A172 (cell line): ENCODE data around the gene PGP. TPM values are rescaled to one million over a fixed set of nuclear protein-coding genes. Genes with fewer than 3 reads are reported as not detected.

Experiments
- DNase-seq: peaks from one replicate; pipeline ENCODE4 v3.0.0-alpha.2; 2015; ENCODE audit warnings: low spot score
- total RNA-seq: library from RNA; depleted of rRNA; stranded (reverse); fragments of >200 nt; shearing (Covaris generic); gene quantifications from 2 replicates; pipeline ENCODE4 v1.2.3, GENCODE V29; 2014; rRNA removed

PGP gene
- total RNA-seq, 1 experiment from 2014 or later, result 35.4 TPM

GRCh38 chr16:2166263-2167067 lies 48.2 kb downstream of the PGP start:
- no peak for DNase-seq

GRCh38 chr16:2165861-2166260 lies 48.8 kb downstream of the PGP start:
- no peak for DNase-seq

GRCh38 chr16:2163211-2163881 lies 51.3 kb downstream of the PGP start:
- DNase-seq, result peak; percentile 90

- DNase-seq, result peak; percentile 77
Observed at GRCh38 chr16:2162676-2163118, 51.9 kb downstream of the PGP start.

- DNase-seq, result no peak
Observed at GRCh38 chr16:2161911-2162310, 52.7 kb downstream of the PGP start.

Other genes with a start within 250 kb of the PGP start
- 0.17 TPM in 1 of 2 replicates, not detected in the other for gene RNF151, start 248.0 kb downstream of the PGP start, total RNA-seq
- 73.6 and 82.8 TPM in 2 replicates for gene TBL3, start 242.8 kb downstream of the PGP start, total RNA-seq
- 0.19 TPM in 1 of 2 replicates, not detected in the other for gene NOXO1, start 233.4 kb downstream of the PGP start, total RNA-seq
- 24.1 and 36.1 TPM in 2 replicates for gene GFER, start 230.6 kb downstream of the PGP start, total RNA-seq
- 21.8 and 29.3 TPM in 2 replicates for gene SYNGR3, start 224.9 kb downstream of the PGP start, total RNA-seq
- 23.5 and 26.9 TPM in 2 replicates for gene ZNF598, start 205.0 kb downstream of the PGP start, total RNA-seq
- 0.14 TPM in 1 of 2 replicates, not detected in the other for gene NPW, start 195.1 kb downstream of the PGP start, total RNA-seq
- gene NHERF2, start 187.9 kb downstream of the PGP start, total RNA-seq, result 124 and 154 TPM in 2 replicates
- gene NTHL1, start 167.0 kb downstream of the PGP start, total RNA-seq, result 67.8 and 77.4 TPM in 2 replicates
- 46.3 and 47.7 TPM in 2 replicates for gene TSC2, start 166.9 kb downstream of the PGP start, total RNA-seq
- 46.4 and 71.1 TPM in 2 replicates for gene PKD1, start 78.9 kb downstream of the PGP start, total RNA-seq
- gene RAB26, start 66.2 kb downstream of the PGP start, total RNA-seq, result not detected in 2 replicates
- gene TRAF7, start 59.1 kb downstream of the PGP start, total RNA-seq, result 97.7 and 107 TPM in 2 replicates
- gene CASKIN1, start 18.2 kb downstream of the PGP start, total RNA-seq, result 0.46 and 1.5 TPM in 2 replicates
- 43.2 and 64.5 TPM in 2 replicates for gene MLST8, start 9.4 kb downstream of the PGP start, total RNA-seq
- gene BRICD5, start 4.0 kb downstream of the PGP start, total RNA-seq, result 7.0 and 7.5 TPM in 2 replicates
- gene E4F1, start 8.8 kb upstream of the PGP start, total RNA-seq, result 27.0 and 29.9 TPM in 2 replicates
- 2.5 and 3.8 TPM in 2 replicates for gene DNASE1L2, start 21.6 kb upstream of the PGP start, total RNA-seq
- 50.6 and 73.8 TPM in 2 replicates for gene ECI1, start 36.7 kb upstream of the PGP start, total RNA-seq
- gene RNPS1, start 53.3 kb upstream of the PGP start, total RNA-seq, result 226 and 239 TPM in 2 replicates
- 17.3 and 19.5 TPM in 2 replicates for gene ABCA3, start 125.9 kb upstream of the PGP start, total RNA-seq
- gene CCNF, start 214.6 kb upstream of the PGP start, total RNA-seq, result 52.0 and 54.5 TPM in 2 replicates
- gene TEDC2, start 245.3 kb upstream of the PGP start, total RNA-seq, result 33.2 and 48.6 TPM in 2 replicates